Measurements from ENCODE around the gene ZNF225. TPM values are rescaled to one million over a fixed set of nuclear protein-coding genes. Genes with fewer than 3 reads are reported as not detected.

The ZNF225 gene
- total and polyA plus RNA-seq, 4 donors, result 1.4 to 9.8 (median 2.5) TPM

GRCh38 chr19:44151491-44151890 is 38.3 kb downstream of the ZNF225 start:
- Histone ChIP-seq H3K4me3 (no peak overlapping the region), H3K27me3 (ENCODE audit: control insufficient read depth in 3 of 3, insufficient read depth in 3 of 3, low read length in 2 of 3) (no peaks in the 10 kb centered on the region), H3K27ac (ENCODE audit: low read depth in 1 of 2, low read length in 1 of 2) (no peak overlapping the region), H3K9ac (ENCODE audit: insufficient read depth in 1 of 2, low read length in 2 of 2) (no peak overlapping the region), H3K4me1 (ENCODE audit: control insufficient read depth in 5 of 5, insufficient read depth in 5 of 5, low read length in 5 of 5) (no peaks in the 10 kb centered on the region), H3K9me3 (ENCODE audit: control insufficient read depth in 4 of 4, insufficient read depth in 3 of 4, low read length in 3 of 4) (peaks cover 7 to 37% (median 22%) of the 10 kb centered on the region in 4 donors), H3K36me3 (ENCODE audit: control insufficient read depth in 4 of 4, insufficient read depth in 4 of 4, low read length in 4 of 4) (peaks cover 45 to 66% (median 60%) of the 10 kb centered on the region in 4 donors)
- DNase-seq, result no peak
- ATAC-seq (ENCODE audit: insufficient read depth, low FRiP score), result no peak
- WGBS, 2 donors, result 94 to 98% methylated on average over 5 of the region's 5 CpGs
- TF ChIP-seq CTCF (IDR thresholded peaks at IDR 0.05; ENCODE audit: control extremely low read depth, extremely low read depth), result no peak

GRCh38 chr19:44156475-44156874 is 43.3 kb downstream of the ZNF225 start:
- TF ChIP-seq CTCF (IDR thresholded peaks at IDR 0.05; ENCODE audit: control extremely low read depth, extremely low read depth), result no peak
- Histone ChIP-seq H3K4me1 (ENCODE audit: control insufficient read depth in 5 of 5, insufficient read depth in 5 of 5, low read length in 5 of 5) (no peaks in the 10 kb centered on the region), H3K27ac (ENCODE audit: low read depth in 1 of 2, low read length in 1 of 2) (no peak overlapping the region), H3K9me3 (ENCODE audit: control insufficient read depth in 4 of 4, insufficient read depth in 3 of 4, low read length in 3 of 4) (peaks cover 21 to 50% (median 28%) of the 10 kb centered on the region in 4 donors), H3K4me3 (no peak overlapping the region), H3K9ac (ENCODE audit: insufficient read depth in 1 of 2, low read length in 2 of 2) (no peak overlapping the region), H3K36me3 (ENCODE audit: control insufficient read depth in 4 of 4, insufficient read depth in 4 of 4, low read length in 4 of 4) (peaks cover 30 to 62% (median 50%) of the 10 kb centered on the region in 4 donors), H3K27me3 (ENCODE audit: control insufficient read depth in 3 of 3, insufficient read depth in 3 of 3, low read length in 2 of 3) (no peaks in the 10 kb centered on the region)
- DNase-seq, result no peak
- 91 to 93% methylated on average over 2 of the region's 2 CpGs for WGBS, 2 donors
- ATAC-seq (ENCODE audit: insufficient read depth, low FRiP score), result no peak

- TF ChIP-seq CTCF (IDR thresholded peaks at IDR 0.05; ENCODE audit: control extremely low read depth, extremely low read depth), result no peak
- no peak overlapping the region for H3K9ac ChIP-seq (ENCODE audit: insufficient read depth in 1 of 2, low read length in 2 of 2)
- DNase-seq, result no peak
- H3K27ac ChIP-seq (ENCODE audit: low read depth in 1 of 2, low read length in 1 of 2), result no peak overlapping the region
- ATAC-seq (ENCODE audit: insufficient read depth, low FRiP score), result no peak
- H3K27me3 ChIP-seq (ENCODE audit: control insufficient read depth in 3 of 3, insufficient read depth in 3 of 3, low read length in 2 of 3), result no peaks in the 10 kb centered on the region
- H3K4me3 ChIP-seq, result no peak overlapping the region
- H3K36me3 ChIP-seq (ENCODE audit: control insufficient read depth in 4 of 4, insufficient read depth in 4 of 4, low read length in 4 of 4), result peaks cover 5 to 22% (median 14%) of the 10 kb centered on the region in 4 donors
- peaks cover 0 to 15% (median 5%) of the 10 kb centered on the region in 5 donors for H3K4me1 ChIP-seq (ENCODE audit: control insufficient read depth in 5 of 5, insufficient read depth in 5 of 5, low read length in 5 of 5)
- 94 to 96% methylated on average over 2 of the region's 2 CpGs for WGBS, 2 donors
- H3K9me3 ChIP-seq (ENCODE audit: control insufficient read depth in 4 of 4, insufficient read depth in 3 of 4, low read length in 3 of 4), result peaks cover 0 to 28% (median 14%) of the 10 kb centered on the region in 4 donors
Measured at GRCh38 chr19:44163789-44164188, 50.6 kb downstream of the ZNF225 start.

- H3K9me3 ChIP-seq (ENCODE audit: control insufficient read depth in 4 of 4, insufficient read depth in 3 of 4, low read length in 3 of 4), result peaks cover 0 to 26% (median 14%) of the 10 kb centered on the region in 4 donors
- peak overlapping the region; percentile 24 to 85 for H3K27ac ChIP-seq (ENCODE audit: low read depth in 1 of 2, low read length in 1 of 2)
- no peak for TF ChIP-seq CTCF (IDR thresholded peaks at IDR 0.05; ENCODE audit: control extremely low read depth, extremely low read depth)
- H3K27me3 ChIP-seq (ENCODE audit: control insufficient read depth in 3 of 3, insufficient read depth in 3 of 3, low read length in 2 of 3), result no peaks in the 10 kb centered on the region
- H3K4me3 ChIP-seq, result peak overlapping the region; percentile 70
- peak overlapping the region in 1 of 2 donors; percentile 94 for H3K9ac ChIP-seq (ENCODE audit: insufficient read depth in 1 of 2, low read length in 2 of 2)
- ATAC-seq (ENCODE audit: insufficient read depth, low FRiP score) (no peak), DNase-seq (no peak)
- peaks cover 5 to 27% (median 18%) of the 10 kb centered on the region in 4 donors for H3K36me3 ChIP-seq (ENCODE audit: control insufficient read depth in 4 of 4, insufficient read depth in 4 of 4, low read length in 4 of 4)
- H3K4me1 ChIP-seq (ENCODE audit: control insufficient read depth in 5 of 5, insufficient read depth in 5 of 5, low read length in 5 of 5), result peaks cover 0 to 15% (median 5%) of the 10 kb centered on the region in 5 donors
- WGBS, 2 donors, result 66 to 71% methylated on average over 3 of the region's 3 CpGs
Measured at GRCh38 chr19:44164327-44164672, 51.1 kb downstream of the ZNF225 start.
